T-helper 2 cell treated with Interferon-gamma antibody and Interleukin-4, amounts not matched to agents 100 ng/mL and 5 ng/mL, for 36 hours (primary cell): ENCODE results near the gene TMEM187. TPM values are rescaled to one million over a fixed set of nuclear protein-coding genes. Genes with fewer than 3 reads are reported as not detected.

ENCODE experiments used
- intact Hi-C: fragments of 100-400 bp; cut with micrococcal nuclease; formaldehyde crosslinking; loops from one replicate; pipeline ENCODE4 v1.15.1; 2023
- total RNA-seq: library from RNA; stranded (reverse); gene quantifications from 2 replicates; pipeline ENCODE4 v1.2.3, GENCODE V29; 2022

Gene TMEM187
- total RNA-seq, 1 donor from 2014 or later = 5.9 TPM

DNA sequence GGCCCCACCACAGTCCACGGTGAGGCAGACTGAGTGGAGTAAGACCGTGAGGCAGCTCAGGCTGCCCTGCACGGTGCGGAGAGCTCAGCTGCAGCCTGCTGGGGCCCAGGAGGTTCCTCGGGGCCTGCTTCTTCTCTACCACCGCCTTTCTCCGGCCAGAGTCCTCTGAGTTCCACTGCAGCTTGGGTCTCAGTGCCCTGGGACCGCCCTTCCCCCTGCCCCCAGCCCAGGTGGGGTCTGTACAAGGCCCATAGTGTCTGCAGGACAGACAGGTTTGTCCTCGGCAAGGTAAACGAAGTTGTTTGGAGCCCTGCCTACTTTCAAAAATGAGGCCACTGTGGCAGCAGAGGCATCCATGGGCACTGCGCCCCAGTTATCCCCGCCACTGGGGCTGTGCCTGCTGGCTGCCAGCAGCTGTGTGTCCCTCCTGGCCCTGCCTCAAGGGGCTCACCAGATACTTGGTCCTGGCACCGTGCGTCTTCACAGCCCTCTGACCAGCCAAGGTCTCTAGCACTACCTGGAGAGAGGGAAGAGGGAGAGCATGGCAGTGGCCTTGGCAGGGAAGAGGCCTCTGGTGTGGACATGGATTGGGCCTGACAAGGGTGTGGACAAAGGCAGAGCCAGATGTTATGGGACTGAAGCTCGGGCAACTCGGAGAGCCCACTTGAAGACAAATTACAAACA, 43.2 kb downstream of the TMEM187 start:
- intact Hi-C loops = no loop called here

DNA sequence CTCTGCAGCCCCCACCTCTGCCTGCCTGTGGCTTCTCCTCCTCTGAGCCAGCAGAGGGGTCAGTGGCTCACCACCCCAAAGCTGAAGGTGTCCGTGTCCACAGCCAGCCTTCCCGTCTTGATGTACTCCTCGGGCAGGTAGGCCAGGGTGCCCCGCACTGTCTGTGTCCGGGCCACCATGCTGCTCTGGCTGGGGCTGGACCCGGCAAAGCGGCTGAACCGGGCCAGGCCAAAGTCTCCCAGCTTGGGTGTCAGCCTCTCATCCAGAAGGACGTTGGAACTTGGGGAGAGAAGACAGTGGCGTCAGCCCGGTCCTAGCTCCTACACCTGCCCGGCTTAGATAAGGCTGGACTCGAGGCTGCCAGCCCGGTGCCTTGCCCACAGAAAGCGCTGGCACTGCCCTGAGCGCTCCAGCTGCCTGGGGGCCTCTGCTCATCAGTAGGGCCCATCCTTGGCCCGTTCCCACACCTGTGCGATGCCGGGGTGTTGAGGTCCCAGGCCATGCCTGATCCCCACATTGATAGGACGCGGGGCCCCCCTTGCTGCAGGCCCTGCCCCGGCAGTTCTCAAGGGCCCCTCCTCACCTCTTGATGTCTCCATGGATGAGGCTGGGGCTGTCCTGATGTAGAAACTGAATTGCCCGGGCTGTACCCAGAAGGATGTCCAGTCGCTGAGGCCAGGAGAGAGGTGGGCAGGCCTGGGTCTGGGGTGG, 44.0 kb downstream of the TMEM187 start:
- intact Hi-C loops = no loop called here

DNA sequence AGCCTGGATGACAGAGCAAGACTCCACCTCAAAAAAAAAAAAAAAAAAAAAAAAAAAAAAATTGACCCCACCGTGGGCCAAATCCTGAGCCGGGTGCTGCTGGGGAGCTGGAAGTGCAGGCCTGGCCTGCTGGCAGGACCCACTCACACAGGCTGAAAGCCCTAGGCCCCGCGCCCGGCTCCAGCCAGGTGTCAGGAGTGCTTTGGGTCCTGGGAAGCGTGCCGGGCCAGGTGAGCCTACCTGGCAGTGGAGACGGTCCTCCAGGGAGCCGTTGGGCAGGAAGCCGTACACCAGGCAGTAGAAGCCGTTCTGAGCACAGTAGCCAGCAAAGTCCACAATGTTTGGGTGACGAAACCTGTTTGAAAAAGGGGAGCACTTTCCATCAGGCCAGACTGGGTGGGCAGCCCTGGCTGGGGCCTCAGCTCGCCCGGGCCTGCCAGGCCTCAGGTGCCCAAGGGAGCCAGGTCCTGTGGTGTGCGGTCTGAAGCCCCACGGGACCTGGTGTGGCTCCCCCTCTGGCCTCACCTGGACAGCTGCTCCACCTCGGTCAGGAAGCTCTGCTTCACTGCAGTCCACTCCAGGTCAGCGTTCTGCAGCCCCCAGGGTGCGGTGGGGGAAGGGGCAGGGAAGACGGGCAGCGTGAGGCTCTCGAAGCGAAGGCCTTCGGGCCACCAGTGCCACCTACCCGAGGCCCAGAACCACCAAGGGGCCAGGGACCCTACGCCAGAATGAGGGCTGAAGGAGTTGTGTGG, 45.4 kb downstream of the TMEM187 start:
- intact Hi-C loops = no loop called here

DNA sequence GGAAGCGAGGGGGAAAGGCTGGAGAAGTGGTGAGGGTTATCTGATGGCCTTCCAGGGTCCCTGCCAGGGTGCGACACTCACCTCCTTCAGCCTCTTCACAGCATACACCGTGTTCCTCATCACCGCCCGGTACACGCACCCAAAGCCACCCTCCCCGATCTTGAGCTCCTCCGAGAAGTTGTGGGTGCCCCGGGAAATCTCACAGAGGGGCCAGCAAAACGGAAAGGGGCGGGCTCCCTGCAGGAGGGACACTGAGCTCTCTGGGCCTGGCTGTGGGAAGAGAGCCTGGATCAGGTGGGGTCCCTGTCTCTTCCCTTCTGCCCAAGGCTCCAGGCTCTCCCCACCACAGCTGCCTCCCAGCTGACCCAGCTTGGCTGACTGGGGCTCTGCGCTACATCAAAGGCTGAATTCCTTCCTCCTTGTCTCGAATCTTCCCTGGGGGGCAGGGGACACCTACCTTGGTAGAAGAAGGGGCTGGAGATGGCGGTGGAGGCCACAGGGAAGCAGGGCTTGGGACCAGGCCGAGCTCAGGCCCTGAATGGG, 46.0 kb downstream of the TMEM187 start:
- intact Hi-C loops = no loop called here

DNA sequence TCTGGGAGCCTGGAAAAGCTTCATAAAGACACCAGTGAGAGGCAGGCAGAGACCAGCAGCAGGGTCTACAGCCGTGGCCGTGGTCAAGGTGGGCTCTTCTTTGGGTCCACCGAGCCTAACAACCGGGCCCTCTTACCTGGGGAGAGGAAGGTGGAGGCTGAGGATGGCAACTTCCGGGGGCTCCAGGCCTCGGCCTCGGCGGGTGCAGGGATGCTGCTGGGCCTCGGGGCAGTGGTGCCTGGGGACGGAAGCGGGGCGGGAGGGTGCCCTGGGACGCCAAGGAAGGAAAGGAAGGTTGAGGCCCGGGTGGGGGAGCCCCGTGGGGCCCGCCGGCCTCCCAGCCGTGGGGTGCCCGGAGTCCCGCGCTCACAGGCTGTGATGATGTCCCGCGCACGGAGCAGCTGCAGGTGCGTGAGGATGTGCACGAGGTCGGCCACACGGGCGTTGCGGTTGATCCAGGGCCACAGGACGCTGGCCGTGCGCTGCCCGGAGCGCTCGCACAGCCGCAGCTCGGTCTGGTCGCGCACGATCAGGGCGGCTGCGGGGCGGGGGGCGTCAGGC, 46.6 kb downstream of the TMEM187 start:
- intact Hi-C loops = no loop called here

DNA sequence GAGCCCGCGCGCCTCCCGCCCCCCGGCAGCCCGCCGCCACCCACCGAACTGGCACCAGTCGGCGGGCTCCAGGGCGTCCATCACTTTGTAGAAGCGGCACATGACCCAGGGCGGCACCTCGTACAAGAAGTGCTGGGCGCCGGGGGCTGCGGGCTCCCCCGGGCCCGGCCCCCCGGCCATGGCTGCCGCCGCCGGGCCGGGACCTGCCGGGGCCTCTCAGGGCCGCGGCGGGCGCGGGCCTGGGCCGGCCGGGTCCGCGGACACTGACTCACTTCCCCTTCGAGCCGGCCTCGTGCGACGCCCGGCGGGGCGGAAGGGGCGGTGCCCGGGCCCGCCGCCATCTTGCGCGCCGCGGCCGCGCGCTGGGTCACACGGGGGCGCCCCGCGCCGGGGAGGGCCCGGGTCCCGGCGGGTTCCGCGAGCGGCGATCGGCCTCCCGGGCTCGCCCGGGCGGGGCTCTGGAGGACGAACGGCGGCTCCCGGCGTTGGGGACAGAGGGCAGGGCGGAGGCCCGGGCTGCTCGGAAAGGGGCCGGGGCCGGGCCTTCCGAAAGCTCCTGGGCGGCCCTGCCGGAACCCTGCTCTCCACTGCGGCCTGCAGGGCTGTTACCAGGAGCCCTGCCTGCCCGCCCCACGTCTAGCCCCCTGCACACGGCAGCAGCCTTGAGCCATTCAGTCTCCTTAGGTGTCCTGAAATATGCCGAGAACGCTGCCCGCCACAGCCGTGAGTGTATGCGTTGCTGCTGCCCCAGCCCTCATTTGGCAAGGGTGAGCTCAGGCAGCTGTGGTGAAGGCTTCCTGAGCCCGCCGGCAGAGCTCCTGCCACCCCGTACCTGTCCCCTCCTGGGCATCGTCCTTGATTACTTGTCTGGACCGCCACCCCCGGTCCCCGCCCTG, 47.3 kb downstream of the TMEM187 start, which contains the start of gene IRAK1:
Gene IRAK1 (minus strand): TSS at position 270 of the 896 bp plus-strand sequence. CDS start 90 bp downstream, at position 180.
- intact Hi-C loops = loop anchor here (2.0 kb wide), 1 partner anchor 49 kb away; the partner anchor contains the start of gene HCFC1

DNA sequence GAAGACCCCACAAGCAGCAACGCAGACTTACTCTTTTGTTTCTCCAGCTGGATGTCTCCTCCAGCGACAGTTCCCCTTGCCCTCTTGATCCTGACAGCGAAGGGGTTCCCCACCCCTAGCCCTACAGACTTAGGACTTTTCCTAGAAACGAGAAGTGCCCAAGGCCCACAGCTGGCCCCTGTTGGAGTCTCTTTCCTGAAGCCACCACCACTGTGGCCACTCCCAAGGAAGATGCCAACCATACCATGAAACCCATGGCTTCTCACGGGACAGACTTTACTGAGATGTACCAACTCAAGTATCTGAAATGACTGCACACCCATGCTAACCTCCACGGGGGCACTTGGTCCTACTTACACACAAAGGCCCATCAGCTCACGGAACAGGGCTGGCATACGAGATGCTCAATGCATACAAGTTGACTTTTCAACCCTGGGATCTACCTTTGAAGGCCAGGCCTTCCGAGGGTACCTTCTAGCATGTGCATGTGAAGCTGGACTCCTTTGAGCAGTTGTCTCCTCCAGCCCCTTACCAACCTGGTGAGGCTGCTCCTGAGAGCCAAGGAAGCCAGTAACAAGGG, 48.1 kb downstream of the TMEM187 start:
- intact Hi-C loops = loop anchor here (2.0 kb wide), 1 partner anchor 50 kb away; the partner anchor contains the start of gene HCFC1

DNA sequence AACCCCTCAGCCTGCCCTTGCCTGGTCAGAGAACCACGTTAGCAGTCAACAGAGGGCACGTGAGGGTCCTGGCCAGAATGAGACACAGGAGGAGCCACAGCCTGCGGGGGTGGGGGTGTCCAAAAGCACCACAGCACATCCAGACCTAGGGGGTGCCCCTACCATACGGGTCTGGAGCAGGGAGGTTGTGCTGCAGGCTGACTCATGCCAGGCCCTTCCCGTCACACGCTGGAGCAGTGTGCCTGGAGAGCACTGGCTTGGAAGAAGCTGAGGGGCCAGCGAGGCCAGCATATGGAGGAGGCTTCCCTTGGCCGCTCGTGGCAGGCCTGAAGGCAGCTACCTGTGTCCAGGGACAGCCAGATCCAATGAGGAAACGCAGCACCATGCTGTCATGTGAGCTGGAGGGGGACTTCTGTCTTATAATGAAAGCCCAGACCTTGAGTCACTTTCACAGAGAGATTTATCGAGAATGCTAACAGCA, 48.6 kb downstream of the TMEM187 start:
- intact Hi-C loops = loop anchor here (2.0 kb wide), 1 partner anchor 50 kb away; the partner anchor contains the start of gene HCFC1

DNA sequence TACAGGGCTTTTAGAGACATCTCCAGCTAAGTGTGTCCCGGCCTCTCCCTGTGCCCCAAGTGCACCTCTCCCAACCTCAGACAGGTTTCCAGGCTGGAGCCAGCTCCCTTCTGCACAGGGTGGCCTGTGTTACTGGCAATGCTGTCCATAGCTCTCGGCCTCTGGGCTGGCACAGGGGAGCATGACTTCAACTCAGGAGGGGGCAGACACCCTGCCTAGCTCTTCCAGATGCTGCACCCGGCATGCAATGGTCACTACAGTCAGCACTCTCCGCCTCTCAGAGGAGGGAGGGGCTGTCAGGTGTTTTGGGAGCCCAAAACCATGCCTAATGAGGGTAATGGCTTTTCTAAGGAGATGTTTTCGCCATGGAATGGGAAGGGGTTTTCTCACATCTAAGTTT, 49.6 kb downstream of the TMEM187 start:
- intact Hi-C loops = no loop called here

DNA sequence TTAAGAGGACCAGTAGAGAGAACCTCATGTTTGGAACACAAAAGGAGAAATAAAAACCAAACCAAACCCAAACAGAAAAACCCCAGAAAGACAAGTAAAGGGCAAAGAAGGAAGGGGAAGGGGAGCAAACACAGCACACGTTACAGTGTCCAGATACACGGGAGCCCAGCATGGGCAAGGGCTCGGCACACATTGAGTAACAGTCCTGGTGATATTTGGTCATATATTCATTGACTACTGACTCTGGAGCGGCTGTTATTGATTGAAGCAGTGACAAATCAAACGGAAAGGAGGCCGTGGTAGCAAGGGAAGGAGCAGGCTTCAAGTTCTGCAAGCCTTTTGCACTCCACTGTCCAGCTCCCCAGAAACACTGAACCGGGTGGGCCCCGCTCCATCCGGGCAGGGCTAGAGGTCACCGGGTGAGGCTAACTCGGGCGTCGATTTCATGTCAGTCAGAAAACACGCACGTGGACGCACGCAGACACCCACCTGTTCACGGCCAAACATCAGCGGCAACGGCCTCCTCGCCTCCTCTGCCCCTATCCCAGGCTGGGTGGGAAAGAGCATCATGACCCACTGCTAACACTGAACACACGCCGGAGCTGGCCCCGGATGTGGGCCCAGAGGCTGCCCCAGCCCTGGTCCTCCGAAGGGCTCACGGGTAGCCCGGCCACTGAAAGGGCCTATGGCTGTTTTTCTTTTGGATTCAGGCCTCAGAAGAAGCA, 50.9 kb downstream of the TMEM187 start:
- intact Hi-C loops = no loop called here

DNA sequence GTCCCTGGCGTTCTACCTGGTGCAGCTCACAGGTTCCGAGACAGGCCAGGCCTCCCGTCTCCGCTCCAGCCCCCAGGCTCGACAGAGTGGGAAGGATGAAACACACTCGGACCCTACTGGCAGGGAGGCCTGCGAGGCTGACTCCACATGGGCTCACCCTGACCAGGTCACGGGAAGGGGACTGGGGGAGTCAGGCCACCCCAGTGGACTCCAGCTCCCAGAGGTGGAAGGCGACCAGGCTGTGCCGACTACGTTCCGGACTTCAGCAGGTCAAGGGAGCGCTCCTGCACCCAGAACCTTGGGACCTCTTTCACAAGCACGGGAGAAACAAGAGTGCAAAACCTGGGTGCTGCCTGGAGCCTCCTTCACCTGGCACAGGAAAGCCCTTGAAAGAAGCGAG, 51.7 kb downstream of the TMEM187 start:
- intact Hi-C loops = no loop called here

DNA sequence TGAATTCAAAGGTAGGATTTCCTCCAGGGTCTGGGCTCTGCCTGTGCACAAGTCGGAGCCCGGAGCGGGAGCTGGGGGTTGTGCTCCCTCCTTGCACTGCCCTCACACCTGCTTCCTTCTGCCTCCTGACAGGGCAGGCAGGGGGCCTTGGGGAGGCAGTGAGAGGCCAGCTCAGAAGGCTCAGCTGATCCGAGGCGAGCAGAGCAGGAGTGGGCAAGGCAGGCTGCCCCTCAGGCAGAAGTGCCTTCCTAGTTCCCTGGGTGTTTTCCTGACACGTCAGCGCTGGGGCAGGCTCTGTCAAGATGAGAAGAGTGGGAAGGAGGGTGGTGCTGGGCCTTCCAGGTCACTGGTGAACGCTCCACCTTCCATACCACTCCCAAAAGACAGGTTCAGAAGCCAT, 52.7 kb downstream of the TMEM187 start:
- intact Hi-C loops = no loop called here

DNA sequence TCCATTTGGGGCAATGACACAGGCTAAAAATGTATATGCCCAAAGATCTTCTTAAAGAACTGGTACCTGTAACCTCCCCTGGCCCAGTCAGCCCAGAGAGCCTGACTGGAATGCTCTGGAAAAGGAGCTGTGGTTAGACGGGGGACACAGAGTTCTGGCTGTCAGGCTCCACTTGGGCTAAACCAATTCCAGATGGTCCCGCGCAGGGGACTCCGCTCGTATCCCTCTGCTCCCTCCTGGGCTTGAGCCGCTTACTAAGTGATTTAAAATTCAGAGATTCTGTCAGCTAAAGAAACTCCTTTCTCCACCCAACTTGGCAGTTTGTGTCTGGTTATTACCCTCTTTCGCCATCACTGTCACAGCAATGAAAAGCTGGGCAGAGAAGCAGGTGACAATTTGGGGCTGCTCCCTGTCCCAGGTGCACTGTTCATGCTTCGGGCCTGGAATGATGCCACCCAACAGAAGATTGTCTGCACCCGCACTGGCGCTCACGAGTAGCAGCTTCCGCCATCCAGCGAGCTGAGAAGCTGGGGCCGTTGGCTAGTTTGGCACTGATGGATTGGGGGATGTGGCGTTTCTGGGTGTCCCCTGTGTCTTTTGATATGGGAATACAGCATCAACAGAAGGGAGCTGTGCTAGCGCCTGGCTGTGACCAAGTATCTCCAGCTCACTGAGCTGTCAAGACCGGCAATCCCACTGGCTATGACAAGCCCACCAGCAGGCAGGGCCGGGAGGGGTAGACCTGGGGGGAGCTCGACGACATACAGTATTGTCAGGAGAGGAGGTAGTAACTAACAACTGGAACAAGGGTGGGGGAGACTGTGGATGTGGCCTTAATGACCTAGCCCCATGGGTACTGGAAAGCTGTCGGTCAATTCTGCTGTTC, 53.8 kb downstream of the TMEM187 start:
- intact Hi-C loops = no loop called here

DNA sequence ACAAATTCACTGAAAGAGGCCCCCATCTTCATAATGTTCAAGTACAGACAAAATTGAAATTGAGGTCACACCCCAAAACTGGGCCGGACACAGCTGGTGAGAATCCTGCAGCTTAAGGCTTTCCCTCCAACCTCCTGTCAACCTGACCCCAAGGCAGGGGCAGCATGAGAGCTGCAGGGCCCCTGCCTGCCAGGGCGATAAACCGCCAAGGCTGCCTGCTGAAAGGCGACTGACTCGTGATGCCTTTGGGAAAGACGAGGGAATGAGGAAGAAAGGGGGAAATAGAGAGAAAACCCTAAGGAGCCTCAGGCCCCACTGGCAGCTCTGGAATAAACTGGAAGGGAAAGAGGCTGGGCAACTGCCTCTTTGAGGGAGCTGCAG, 54.5 kb downstream of the TMEM187 start:
- intact Hi-C loops = no loop called here

DNA sequence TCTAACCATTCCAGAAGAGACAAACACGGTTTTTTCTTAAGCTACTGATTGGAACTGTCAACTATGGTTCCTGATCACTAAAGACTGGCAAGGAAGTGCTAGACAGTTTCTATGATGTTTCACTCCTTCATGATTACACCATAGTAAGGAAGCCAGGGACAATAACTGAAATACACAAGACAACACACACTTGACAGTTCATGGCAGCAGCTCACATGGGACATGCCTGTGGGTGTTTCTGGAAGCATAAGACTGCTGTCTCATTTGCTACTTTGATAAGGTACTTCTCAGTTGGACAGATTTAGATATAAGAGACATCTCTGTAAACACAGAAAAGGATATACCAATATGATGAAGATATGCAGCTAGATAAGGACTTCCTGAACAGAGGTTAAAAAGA, 55.4 kb downstream of the TMEM187 start:
- intact Hi-C loops = no loop called here

DNA sequence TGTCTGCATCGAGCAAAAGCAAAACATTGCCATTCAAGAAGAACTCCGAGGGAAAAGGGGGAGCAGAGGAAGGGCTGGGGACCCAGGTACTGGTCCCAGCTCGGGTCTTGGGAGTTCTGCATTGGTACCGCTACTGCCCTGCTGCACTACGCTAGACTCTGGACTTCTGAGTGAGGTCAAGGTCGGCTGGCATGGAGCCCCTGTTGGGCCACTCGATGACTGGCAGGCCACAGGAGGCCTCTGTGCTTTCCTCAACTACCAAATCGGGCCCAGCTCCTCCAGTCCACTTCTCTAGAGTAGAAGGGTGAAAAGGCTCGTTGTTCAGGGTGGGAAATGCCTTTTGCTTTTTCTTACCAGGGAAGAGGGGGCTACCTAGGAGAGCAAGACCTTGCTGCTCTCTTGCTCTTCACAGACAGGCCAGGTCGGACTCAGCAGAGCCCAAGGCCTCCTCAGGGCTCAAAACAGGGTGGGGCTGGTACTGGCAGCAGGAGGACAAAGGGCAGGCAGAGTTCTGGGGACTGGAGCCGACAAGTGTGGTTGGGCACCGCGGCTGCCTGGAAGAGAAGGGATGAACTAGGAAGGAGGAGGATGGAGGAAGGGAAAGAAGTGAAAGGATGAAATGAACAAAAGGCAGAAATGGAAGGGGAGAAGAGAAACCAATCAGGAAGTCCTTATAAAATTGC, 56.1 kb downstream of the TMEM187 start:
- intact Hi-C loops = no loop called here

DNA sequence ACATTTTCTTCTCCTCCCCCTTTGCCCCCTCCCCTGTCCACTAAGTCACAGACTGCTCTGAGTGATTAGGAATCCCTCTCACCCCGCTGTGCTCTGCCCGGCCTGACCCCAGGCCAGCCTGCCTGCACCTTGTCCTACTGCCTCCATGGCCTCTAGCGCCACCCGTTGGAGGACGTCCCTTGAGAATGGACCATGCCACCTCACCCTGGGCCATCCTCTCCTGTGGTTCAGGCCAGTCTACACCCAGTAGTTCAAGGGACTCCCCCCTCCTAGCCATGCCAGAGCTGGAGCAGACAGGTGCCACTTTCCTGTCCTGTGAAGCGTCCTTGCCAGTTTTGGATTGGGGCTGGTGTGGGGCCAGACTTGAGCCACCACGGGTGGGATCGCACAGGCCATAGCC, 56.9 kb downstream of the TMEM187 start:
- intact Hi-C loops = no loop called here

DNA sequence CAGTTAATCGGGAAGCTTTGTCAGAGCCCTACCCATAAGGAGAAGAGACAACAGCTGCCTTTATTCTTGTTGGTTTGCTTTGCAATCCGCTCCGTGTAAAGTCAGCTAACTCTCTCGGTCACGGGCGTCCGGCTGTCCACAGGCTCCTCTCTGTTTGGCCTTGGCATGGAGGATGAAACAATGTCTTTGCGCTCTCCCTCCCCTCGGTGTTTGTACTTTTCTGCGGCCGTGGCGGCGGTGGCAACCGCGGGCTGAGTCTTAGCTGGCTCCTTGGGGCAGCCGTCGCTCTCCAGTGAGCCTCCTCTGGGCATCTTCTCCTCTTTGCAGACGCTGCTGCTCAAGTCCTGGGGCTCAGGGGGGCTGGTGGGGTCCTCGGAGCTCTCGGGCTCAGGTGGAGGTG, 57.7 kb downstream of the TMEM187 start:
- intact Hi-C loops = no loop called here
